GM18499 (cell line): ENCODE results near the gene COL9A3.

Source experiments
- ATAC-seq: cut with Tn5 transposase; IDR thresholded peaks from one replicate; pipeline ENCODE4 v1.9.1; 2021; ENCODE audit warnings: moderate number of reproducible peaks; ENCODE audit not compliant: insufficient read depth, unreplicated experiment

The COL9A3 gene

GRCh38 chr20:62795023-62795761 lies 21.7 kb upstream of the COL9A3 start:
- no peak for ATAC-seq

- no peak for ATAC-seq
These were observed 20.0 kb upstream of the COL9A3 start for GRCh38 chr20:62796699-62797491.

GRCh38 chr20:62797671-62798532 lies 18.9 kb upstream of the COL9A3 start:
- no peak for ATAC-seq

GRCh38 chr20:62799036-62799435 lies 17.8 kb upstream of the COL9A3 start:
- ATAC-seq: no peak

GRCh38 chr20:62799459-62799858 lies 17.4 kb upstream of the COL9A3 start:
- ATAC-seq: no peak

- ATAC-seq: no peak
These were observed 17.0 kb upstream of the COL9A3 start for GRCh38 chr20:62799873-62800272.

GRCh38 chr20:62800314-62801259 lies 16.3 kb upstream of the COL9A3 start:
- no peak for ATAC-seq

GRCh38 chr20:62801284-62802010 lies 15.4 kb upstream of the COL9A3 start:
- no peak for ATAC-seq

- ATAC-seq: no peak
These were observed 14.7 kb upstream of the COL9A3 start for GRCh38 chr20:62802026-62802712.

GRCh38 chr20:62804021-62804626 lies 12.7 kb upstream of the COL9A3 start:
- ATAC-seq: no peak

GRCh38 chr20:62804627-62805154 lies 12.2 kb upstream of the COL9A3 start, which contains the start of gene OGFR:
Gene OGFR, plus strand, starts transcription at chr20:62804835. Its CDS starts 25 bp downstream, at chr20:62804860.
- no peak for ATAC-seq

GRCh38 chr20:62805155-62805710 lies 11.6 kb upstream of the COL9A3 start:
- no peak for ATAC-seq

- no peak for ATAC-seq
These were observed 11.0 kb upstream of the COL9A3 start for GRCh38 chr20:62805711-62806382.

GRCh38 chr20:62806383-62807050 lies 10.3 kb upstream of the COL9A3 start:
- no peak for ATAC-seq

GRCh38 chr20:62807444-62808210 lies 9.2 kb upstream of the COL9A3 start:
- ATAC-seq: no peak
